ENCODE measurements around the gene NRIP3.

The NRIP3 gene

GRCh38 chr11:9040410-9040809 is 36.6 kb upstream of the NRIP3 start:
- Histone ChIP-seq H3K9me3 (ENCODE audit: insufficient read depth, low read length) (0 out of 2 replicates have a peak, but pooled peaks cover 4% of the 10 kb centered on the region), H3K4me3 (ENCODE audit: insufficient read length, low read depth) (no peak overlapping the region), H3K27me3 (ENCODE audit: insufficient read depth, insufficient read length) (no peaks in the 10 kb centered on the region), H3K36me3 (ENCODE audit: insufficient read depth, insufficient read length, low read length) (no peaks in the 10 kb centered on the region), H3K9ac (ENCODE audit: insufficient read length, low read depth) (no peak overlapping the region), H3K4me1 (ENCODE audit: insufficient read depth, insufficient read length) (peaks cover 3% of the 10 kb centered on the region)
- peak; percentile 34; the same call in 1 of the 2 replicates for TF ChIP-seq ZNF274 (IDR thresholded peaks at IDR 0.05; ENCODE audit: low read depth, low read length)
- TF ChIP-seq YY1 (IDR thresholded peaks at IDR 0.05; ENCODE audit: insufficient read depth, insufficient read length), result no peak
- TF ChIP-seq SUZ12 (IDR thresholded peaks at IDR 0.05; ENCODE audit: extremely low read depth, insufficient read depth, insufficient read length), result no peak
- DNase-seq (ENCODE audit: low read depth, low spot score), result no peak

- Histone ChIP-seq H3K9me3 (ENCODE audit: insufficient read depth, low read length) (0 out of 2 replicates have a peak, but pooled peaks cover 4% of the 10 kb centered on the region), H3K4me1 (ENCODE audit: insufficient read depth, insufficient read length) (peaks cover 3% of the 10 kb centered on the region), H3K36me3 (ENCODE audit: insufficient read depth, insufficient read length, low read length) (no peaks in the 10 kb centered on the region), H3K4me3 (ENCODE audit: insufficient read length, low read depth) (no peak overlapping the region), H3K27me3 (ENCODE audit: insufficient read depth, insufficient read length) (no peaks in the 10 kb centered on the region), H3K9ac (ENCODE audit: insufficient read length, low read depth) (no peak overlapping the region)
- TF ChIP-seq SUZ12 (IDR thresholded peaks at IDR 0.05; ENCODE audit: extremely low read depth, insufficient read depth, insufficient read length) (no peak), YY1 (IDR thresholded peaks at IDR 0.05; ENCODE audit: insufficient read depth, insufficient read length) (no peak), ZNF274 (IDR thresholded peaks at IDR 0.05; ENCODE audit: low read depth, low read length) (no peak)
- no peak for DNase-seq (ENCODE audit: low read depth, low spot score)
These were observed 36.1 kb upstream of the NRIP3 start for GRCh38 chr11:9039863-9040262.

- no peak for TF ChIP-seq ZNF274 (IDR thresholded peaks at IDR 0.05; ENCODE audit: low read depth, low read length)
- no peak for TF ChIP-seq SUZ12 (IDR thresholded peaks at IDR 0.05; ENCODE audit: extremely low read depth, insufficient read depth, insufficient read length)
- no peak for TF ChIP-seq YY1 (IDR thresholded peaks at IDR 0.05; ENCODE audit: insufficient read depth, insufficient read length)
- DNase-seq (ENCODE audit: low read depth, low spot score), result no peak
These were observed 35.4 kb upstream of the NRIP3 start for GRCh38 chr11:9039198-9039597.

GRCh38 chr11:9038541-9038940 is 34.7 kb upstream of the NRIP3 start:
- no peaks in the 10 kb centered on the region for H3K27me3 ChIP-seq (ENCODE audit: insufficient read depth, insufficient read length)
- TF ChIP-seq YY1 (IDR thresholded peaks at IDR 0.05; ENCODE audit: insufficient read depth, insufficient read length) (no peak), ZNF274 (IDR thresholded peaks at IDR 0.05; ENCODE audit: low read depth, low read length) (no peak), SUZ12 (IDR thresholded peaks at IDR 0.05; ENCODE audit: extremely low read depth, insufficient read depth, insufficient read length) (no peak)
- no peak overlapping the region for H3K9ac ChIP-seq (ENCODE audit: insufficient read length, low read depth)
- peaks cover 3% of the 10 kb centered on the region for H3K4me1 ChIP-seq (ENCODE audit: insufficient read depth, insufficient read length)
- no peak for DNase-seq (ENCODE audit: low read depth, low spot score)
- H3K9me3 ChIP-seq (ENCODE audit: insufficient read depth, low read length), result 0 out of 2 replicates have a peak, but pooled peaks cover 4% of the 10 kb centered on the region
- H3K36me3 ChIP-seq (ENCODE audit: insufficient read depth, insufficient read length, low read length), result no peaks in the 10 kb centered on the region
- H3K4me3 ChIP-seq (ENCODE audit: insufficient read length, low read depth), result no peak overlapping the region

More at GRCh38 chr11:9039198-9039597, 35.4 kb upstream of the NRIP3 start:
- Histone ChIP-seq H3K9me3 (ENCODE audit: insufficient read depth, low read length) (0 out of 2 replicates have a peak, but pooled peaks cover 4% of the 10 kb centered on the region), H3K36me3 (ENCODE audit: insufficient read depth, insufficient read length, low read length) (no peaks in the 10 kb centered on the region), H3K27me3 (ENCODE audit: insufficient read depth, insufficient read length) (no peaks in the 10 kb centered on the region), H3K4me1 (ENCODE audit: insufficient read depth, insufficient read length) (peaks cover 3% of the 10 kb centered on the region), H3K9ac (ENCODE audit: insufficient read length, low read depth) (no peak overlapping the region), H3K4me3 (ENCODE audit: insufficient read length, low read depth) (no peak overlapping the region)

GRCh38 chr11:9037963-9038362 is 34.2 kb upstream of the NRIP3 start:
- Histone ChIP-seq H3K27me3 (ENCODE audit: insufficient read depth, insufficient read length) (no peaks in the 10 kb centered on the region), H3K9me3 (ENCODE audit: insufficient read depth, low read length) (0 out of 2 replicates have a peak, but pooled peaks cover 4% of the 10 kb centered on the region), H3K9ac (ENCODE audit: insufficient read length, low read depth) (no peak overlapping the region), H3K4me3 (ENCODE audit: insufficient read length, low read depth) (no peak overlapping the region), H3K36me3 (ENCODE audit: insufficient read depth, insufficient read length, low read length) (no peaks in the 10 kb centered on the region), H3K4me1 (ENCODE audit: insufficient read depth, insufficient read length) (peaks cover 3% of the 10 kb centered on the region)
- DNase-seq (ENCODE audit: low read depth, low spot score), result no peak
- TF ChIP-seq YY1 (IDR thresholded peaks at IDR 0.05; ENCODE audit: insufficient read depth, insufficient read length) (no peak), SUZ12 (IDR thresholded peaks at IDR 0.05; ENCODE audit: extremely low read depth, insufficient read depth, insufficient read length) (no peak), ZNF274 (IDR thresholded peaks at IDR 0.05; ENCODE audit: low read depth, low read length) (no peak)

GRCh38 chr11:9037046-9037780 is 33.4 kb upstream of the NRIP3 start:
- Histone ChIP-seq H3K36me3 (ENCODE audit: insufficient read depth, insufficient read length, low read length) (no peaks in the 10 kb centered on the region), H3K9me3 (ENCODE audit: insufficient read depth, low read length) (0 out of 2 replicates have a peak, but pooled peaks cover 4% of the 10 kb centered on the region), H3K27me3 (ENCODE audit: insufficient read depth, insufficient read length) (no peaks in the 10 kb centered on the region), H3K9ac (ENCODE audit: insufficient read length, low read depth) (no peak overlapping the region), H3K4me1 (ENCODE audit: insufficient read depth, insufficient read length) (peaks cover 3% of the 10 kb centered on the region), H3K4me3 (ENCODE audit: insufficient read length, low read depth) (no peak overlapping the region)
- no peak for TF ChIP-seq YY1 (IDR thresholded peaks at IDR 0.05; ENCODE audit: insufficient read depth, insufficient read length)
- no peak for TF ChIP-seq SUZ12 (IDR thresholded peaks at IDR 0.05; ENCODE audit: extremely low read depth, insufficient read depth, insufficient read length)
- TF ChIP-seq ZNF274 (IDR thresholded peaks at IDR 0.05; ENCODE audit: low read depth, low read length), result no peak
- DNase-seq (ENCODE audit: low read depth, low spot score), result peak; percentile 20

GRCh38 chr11:9030601-9031000 is 26.8 kb upstream of the NRIP3 start:
- H3K36me3 ChIP-seq (ENCODE audit: insufficient read depth, insufficient read length, low read length), result no peaks in the 10 kb centered on the region
- no peak overlapping the region for H3K4me3 ChIP-seq (ENCODE audit: insufficient read length, low read depth)
- TF ChIP-seq YY1 (IDR thresholded peaks at IDR 0.05; ENCODE audit: insufficient read depth, insufficient read length) (no peak), SUZ12 (IDR thresholded peaks at IDR 0.05; ENCODE audit: extremely low read depth, insufficient read depth, insufficient read length) (no peak), ZNF274 (IDR thresholded peaks at IDR 0.05; ENCODE audit: low read depth, low read length) (no peak)
- no peaks in the 10 kb centered on the region for H3K27me3 ChIP-seq (ENCODE audit: insufficient read depth, insufficient read length)
- H3K9me3 ChIP-seq (ENCODE audit: insufficient read depth, low read length), result no peaks in the 10 kb centered on the region
- DNase-seq (ENCODE audit: low read depth, low spot score), result no peak
- no peaks in the 10 kb centered on the region for H3K4me1 ChIP-seq (ENCODE audit: insufficient read depth, insufficient read length)
- no peak overlapping the region for H3K9ac ChIP-seq (ENCODE audit: insufficient read length, low read depth)

Data from NT2/D1 (cell line).